Prostate gland (tissue), 2 donors: Measurements from ENCODE around the gene ILKAP.

Experiments
- CTCF ChIP-seq, 4 experiments: fragments of 200-600 bp in 2 of 4; fragments of 450-650 bp in 2 of 4; sonication (generic) in 2 of 4; IDR thresholded peaks; 1 replicate in 3 of 4; 2 replicates in 1 of 4; pipeline ENCODE4 v1.5.1; 2016 to 2019; ENCODE audit warnings: antibody characterized with exemption in 4 of 4, mild to moderate bottlenecking in 2 of 4, moderate library complexity in 2 of 4
- POLR2A ChIP-seq: fragments of 450-650 bp; IDR thresholded peaks from one replicate; pipeline ENCODE4 v1.6.1; 2016; ENCODE audit warnings: antibody characterized with exemption, mild to moderate bottlenecking

GRCh38 chr2:238121511-238122286, 81.8 kb downstream of the ILKAP start:
- no peak for TF ChIP-seq CTCF (IDR thresholded peaks at IDR 0.05)
- TF ChIP-seq POLR2A = no peak
